Measurements from ENCODE around the gene BACH2.
A peak's percentile ranks its signal among the peaks of the same experiment; 100 is the strongest.

BACH2 gene

GRCh38 chr6:89966228-89966544 is 330.5 kb downstream of the BACH2 start:
- no peak overlapping the region for H3K4me3 ChIP-seq (ENCODE audit: control insufficient read depth, low read depth, low read length)
- DNase-seq (ENCODE audit: low read depth): no peak
- no peak for TF ChIP-seq CTCF (conservative IDR thresholded peaks at IDR 0.05; ENCODE audit: control insufficient read depth, insufficient read depth, low read depth, low read length)

GRCh38 chr6:89965441-89966227 is 331.0 kb downstream of the BACH2 start:
- no peak overlapping the region for H3K4me3 ChIP-seq (ENCODE audit: control insufficient read depth, low read depth, low read length)
- DNase-seq (ENCODE audit: low read depth): no peak
- TF ChIP-seq CTCF (conservative IDR thresholded peaks at IDR 0.05; ENCODE audit: control insufficient read depth, insufficient read depth, low read depth, low read length): no peak

- H3K4me3 ChIP-seq (ENCODE audit: control insufficient read depth, low read depth, low read length): no peak overlapping the region
- peak; percentile 49 for DNase-seq (ENCODE audit: low read depth)
- no peak for TF ChIP-seq CTCF (conservative IDR thresholded peaks at IDR 0.05; ENCODE audit: control insufficient read depth, insufficient read depth, low read depth, low read length)
These were observed 333.3 kb downstream of the BACH2 start for GRCh38 chr6:89963391-89963790.

- DNase-seq (ENCODE audit: low read depth): no peak
- no peak overlapping the region for H3K4me3 ChIP-seq (ENCODE audit: control insufficient read depth, low read depth, low read length)
- TF ChIP-seq CTCF (conservative IDR thresholded peaks at IDR 0.05; ENCODE audit: control insufficient read depth, insufficient read depth, low read depth, low read length): no peak
These were observed 335.2 kb downstream of the BACH2 start for GRCh38 chr6:89961481-89961880.

GRCh38 chr6:89959883-89960282 is 336.8 kb downstream of the BACH2 start:
- TF ChIP-seq CTCF (conservative IDR thresholded peaks at IDR 0.05; ENCODE audit: control insufficient read depth, insufficient read depth, low read depth, low read length): no peak
- no peak for DNase-seq (ENCODE audit: low read depth)
- no peak overlapping the region for H3K4me3 ChIP-seq (ENCODE audit: control insufficient read depth, low read depth, low read length)

- H3K4me3 ChIP-seq (ENCODE audit: control insufficient read depth, low read depth, low read length): no peak overlapping the region
- no peak for TF ChIP-seq CTCF (conservative IDR thresholded peaks at IDR 0.05; ENCODE audit: control insufficient read depth, insufficient read depth, low read depth, low read length)
- DNase-seq (ENCODE audit: low read depth): no peak
These were observed 340.5 kb downstream of the BACH2 start for GRCh38 chr6:89956182-89956581.

- no peak for TF ChIP-seq CTCF (conservative IDR thresholded peaks at IDR 0.05; ENCODE audit: control insufficient read depth, insufficient read depth, low read depth, low read length)
- DNase-seq (ENCODE audit: low read depth): no peak
- no peak overlapping the region for H3K4me3 ChIP-seq (ENCODE audit: control insufficient read depth, low read depth, low read length)
These were observed 341.3 kb downstream of the BACH2 start for GRCh38 chr6:89955364-89955763.
